Erythroblast (primary cell): ENCODE results near the gene MINPP1.

Experiments used
- GATA1 ChIP-seq: IDR thresholded peaks from 2 replicates; pipeline ENCODE4 v1.6.1; 2011; ENCODE audit warnings: low read depth, mild to moderate bottlenecking, control low read depth, low read length, moderate library complexity
- POLR2A ChIP-seq: IDR thresholded peaks from 2 replicates; pipeline ENCODE4 v1.6.1; 2011; ENCODE audit warnings: mild to moderate bottlenecking, low read length

DNA sequence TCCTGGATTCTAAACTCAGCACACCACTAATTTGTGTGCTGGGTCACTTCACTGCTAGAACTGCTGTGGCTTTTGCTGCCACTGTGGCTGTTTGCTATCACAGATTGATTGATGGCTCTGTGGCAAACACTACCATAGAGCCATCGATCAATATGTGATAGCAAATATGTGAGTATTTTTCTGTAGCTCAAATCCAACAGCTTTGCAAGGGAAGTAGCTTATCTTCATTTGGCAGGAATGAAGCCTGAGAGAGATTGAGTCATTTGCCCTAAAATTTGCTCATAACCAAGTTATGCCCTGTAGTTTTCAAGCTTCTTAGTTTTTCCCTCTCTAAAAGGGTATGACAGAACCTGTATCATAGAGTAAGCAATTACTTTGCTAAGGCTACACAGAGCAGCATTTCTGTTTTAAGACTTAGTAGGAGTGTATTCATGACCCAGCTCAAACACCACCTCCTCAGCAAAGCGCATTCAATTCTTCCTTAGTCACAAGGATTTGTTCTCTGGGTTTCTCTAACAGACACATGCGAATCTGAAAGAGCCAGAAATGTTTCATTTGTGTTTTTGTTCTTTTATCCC, 43.1 kb downstream of the MINPP1 start:
- TF ChIP-seq POLR2A (no peak), GATA1 (no peak)
